ENCODE results near the gene RNF150.

DNA sequence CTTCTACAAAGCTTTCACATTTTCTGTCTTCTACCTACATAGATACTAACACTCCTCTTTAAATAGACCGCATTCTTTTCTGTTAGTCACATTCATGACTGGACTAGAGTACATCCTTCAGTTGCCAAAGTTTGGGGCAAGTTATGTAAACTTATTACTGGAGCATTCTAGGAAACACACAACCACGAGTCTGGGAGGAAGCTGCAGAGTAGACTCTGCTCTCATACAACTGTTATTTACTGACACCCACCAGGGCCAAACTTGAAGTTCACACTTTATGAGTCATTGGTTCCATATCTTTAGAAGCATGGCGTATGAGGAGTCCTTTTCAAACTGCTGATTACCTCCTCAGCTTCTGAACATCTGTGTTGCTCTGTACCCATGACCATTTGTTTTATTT, 87.0 kb downstream of the RNF150 start:
- no peak for TF ChIP-seq CTCF (IDR thresholded peaks at IDR 0.05)
- TF ChIP-seq POLR2A (IDR thresholded peaks at IDR 0.05), result no peak

Data from adrenal gland (tissue), 5 donors.